GM18868 (cell line): ENCODE measurements around the gene SPART.

ENCODE experiments used
- ATAC-seq: cut with Tn5 transposase; IDR thresholded peaks from one replicate; pipeline ENCODE4 v1.9.1; 2021; ENCODE audit warnings: mild to moderate bottlenecking, moderate library complexity; ENCODE audit not compliant: unreplicated experiment

SPART gene

GRCh38 chr13:36259361-36260137, 86.6 kb downstream of the SPART start:
- ATAC-seq: no peak

- no peak for ATAC-seq
Measured at GRCh38 chr13:36258831-36259230, 87.4 kb downstream of the SPART start.
